ENCODE data around the gene ALPL.

DNA sequence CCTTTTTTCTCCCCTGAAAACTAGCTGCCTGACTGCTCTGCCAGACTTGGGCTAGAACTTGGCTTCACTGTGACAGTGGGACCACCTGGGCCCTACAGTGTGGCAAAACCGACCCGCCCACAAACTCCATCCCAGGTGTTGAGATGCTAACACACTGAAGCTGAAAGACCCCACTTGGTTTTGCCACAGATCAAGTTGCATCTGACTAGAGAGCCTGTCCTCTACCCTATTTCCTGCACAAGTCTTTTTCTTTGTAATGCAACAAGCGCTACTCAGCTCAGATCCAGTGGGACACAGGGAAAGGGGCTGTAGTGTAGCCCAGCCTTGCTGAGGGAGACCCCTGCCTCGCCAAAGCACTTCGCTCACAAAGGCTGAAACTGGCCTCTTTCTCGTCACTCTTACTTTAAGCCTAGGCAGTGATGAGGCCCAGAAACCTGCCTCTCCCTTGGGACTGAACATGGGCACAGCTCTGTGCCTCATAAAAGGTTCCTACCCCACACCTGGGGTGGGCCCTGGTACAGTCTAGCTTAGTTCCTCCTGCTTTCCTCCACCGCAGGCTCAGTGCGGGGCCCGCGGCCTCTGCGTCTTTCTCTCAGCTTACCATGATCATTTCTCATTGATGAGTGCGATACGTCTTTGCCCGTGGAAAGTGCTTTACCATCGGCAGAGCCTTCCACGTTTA lies 9.7 kb downstream of the ALPL start:
- TF ChIP-seq FOXJ3 (CRISPR knock-in tag; IDR thresholded peaks at IDR 0.05; ENCODE audit: borderline replicate concordance) (no peak), ZBTB21 (CRISPR knock-in tag; IDR thresholded peaks at IDR 0.05; ENCODE audit: borderline replicate concordance) (no peak), OVOL2 (CRISPR knock-in tag; IDR thresholded peaks at IDR 0.05; ENCODE audit: borderline replicate concordance) (no peak), GRHL2 (CRISPR knock-in tag; IDR thresholded peaks at IDR 0.05; ENCODE audit: insufficient replicate concordance, severe bottlenecking) (no peak)
- TF ChIP-seq, protein P1, sequence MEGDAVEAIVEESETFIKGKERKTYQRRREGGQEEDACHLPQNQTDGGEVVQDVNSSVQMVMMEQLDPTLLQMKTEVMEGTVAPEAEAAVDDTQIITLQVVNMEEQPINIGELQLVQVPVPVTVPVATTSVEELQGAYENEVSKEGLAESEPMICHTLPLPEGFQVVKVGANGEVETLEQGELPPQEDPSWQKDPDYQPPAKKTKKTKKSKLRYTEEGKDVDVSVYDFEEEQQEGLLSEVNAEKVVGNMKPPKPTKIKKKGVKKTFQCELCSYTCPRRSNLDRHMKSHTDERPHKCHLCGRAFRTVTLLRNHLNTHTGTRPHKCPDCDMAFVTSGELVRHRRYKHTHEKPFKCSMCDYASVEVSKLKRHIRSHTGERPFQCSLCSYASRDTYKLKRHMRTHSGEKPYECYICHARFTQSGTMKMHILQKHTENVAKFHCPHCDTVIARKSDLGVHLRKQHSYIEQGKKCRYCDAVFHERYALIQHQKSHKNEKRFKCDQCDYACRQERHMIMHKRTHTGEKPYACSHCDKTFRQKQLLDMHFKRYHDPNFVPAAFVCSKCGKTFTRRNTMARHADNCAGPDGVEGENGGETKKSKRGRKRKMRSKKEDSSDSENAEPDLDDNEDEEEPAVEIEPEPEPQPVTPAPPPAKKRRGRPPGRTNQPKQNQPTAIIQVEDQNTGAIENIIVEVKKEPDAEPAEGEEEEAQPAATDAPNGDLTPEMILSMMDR (IDR thresholded peaks at IDR 0.05), result no peak
- TF ChIP-seq, protein P2, sequence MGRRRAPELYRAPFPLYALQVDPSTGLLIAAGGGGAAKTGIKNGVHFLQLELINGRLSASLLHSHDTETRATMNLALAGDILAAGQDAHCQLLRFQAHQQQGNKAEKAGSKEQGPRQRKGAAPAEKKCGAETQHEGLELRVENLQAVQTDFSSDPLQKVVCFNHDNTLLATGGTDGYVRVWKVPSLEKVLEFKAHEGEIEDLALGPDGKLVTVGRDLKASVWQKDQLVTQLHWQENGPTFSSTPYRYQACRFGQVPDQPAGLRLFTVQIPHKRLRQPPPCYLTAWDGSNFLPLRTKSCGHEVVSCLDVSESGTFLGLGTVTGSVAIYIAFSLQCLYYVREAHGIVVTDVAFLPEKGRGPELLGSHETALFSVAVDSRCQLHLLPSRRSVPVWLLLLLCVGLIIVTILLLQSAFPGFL (CRISPR knock-in tag; IDR thresholded peaks at IDR 0.05; ENCODE audit: borderline replicate concordance), result no peak
- TF ChIP-seq, protein P3, sequence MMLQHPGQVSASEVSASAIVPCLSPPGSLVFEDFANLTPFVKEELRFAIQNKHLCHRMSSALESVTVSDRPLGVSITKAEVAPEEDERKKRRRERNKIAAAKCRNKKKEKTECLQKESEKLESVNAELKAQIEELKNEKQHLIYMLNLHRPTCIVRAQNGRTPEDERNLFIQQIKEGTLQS (CRISPR knock-in tag; conservative IDR thresholded peaks at IDR 0.05), result no peak
- TF ChIP-seq, protein P4, sequence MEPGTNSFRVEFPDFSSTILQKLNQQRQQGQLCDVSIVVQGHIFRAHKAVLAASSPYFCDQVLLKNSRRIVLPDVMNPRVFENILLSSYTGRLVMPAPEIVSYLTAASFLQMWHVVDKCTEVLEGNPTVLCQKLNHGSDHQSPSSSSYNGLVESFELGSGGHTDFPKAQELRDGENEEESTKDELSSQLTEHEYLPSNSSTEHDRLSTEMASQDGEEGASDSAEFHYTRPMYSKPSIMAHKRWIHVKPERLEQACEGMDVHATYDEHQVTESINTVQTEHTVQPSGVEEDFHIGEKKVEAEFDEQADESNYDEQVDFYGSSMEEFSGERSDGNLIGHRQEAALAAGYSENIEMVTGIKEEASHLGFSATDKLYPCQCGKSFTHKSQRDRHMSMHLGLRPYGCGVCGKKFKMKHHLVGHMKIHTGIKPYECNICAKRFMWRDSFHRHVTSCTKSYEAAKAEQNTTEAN (CRISPR knock-in tag; IDR thresholded peaks at IDR 0.05), result no peak
